GM23338 (cell line): Measurements from ENCODE around the gene CD247. TPM values are rescaled to one million over a fixed set of nuclear protein-coding genes. Genes with fewer than 3 reads are reported as not detected.

ENCODE experiments used
- ATAC-seq: fragments of 200-7000 bp; cut with Tn5 transposase; 3 replicates; pipeline ENCODE4 v1.9.1; 2020
- DNase-seq: peaks from one replicate; pipeline ENCODE4 v3.0.0-alpha.2; 2015; ENCODE audit warnings: low spot score
- H2AFZ ChIP-seq: fragments of 200-600 bp; sonication (generic); 2 replicates; pipeline ENCODE4 v1.8.0; 2016; ENCODE audit warnings: antibody characterized with exemption, mild to moderate bottlenecking, moderate library complexity
- H3F3A ChIP-seq: fragments of 200-600 bp; sonication (generic); replicated peaks from 2 replicates; pipeline ENCODE4 v1.8.0; 2017; ENCODE audit warnings: antibody characterized with exemption, mixed run types, low read depth
- H3K27ac ChIP-seq: fragments of 200-600 bp; sonication (generic); 2 replicates; pipeline ENCODE4 v1.6.1; 2016; ENCODE audit warnings: low read depth
- H3K27me3 ChIP-seq: fragments of 200-600 bp; sonication (generic); 2 replicates; pipeline ENCODE4 v1.8.0; 2016; ENCODE audit warnings: mild to moderate bottlenecking, mixed run types, moderate library complexity; ENCODE audit not compliant: insufficient read depth
- H3K36me3 ChIP-seq: fragments of 200-600 bp; sonication (generic); 2 replicates; pipeline ENCODE4 v1.8.0; 2016; ENCODE audit warnings: mild to moderate bottlenecking; ENCODE audit not compliant: insufficient read depth
- H3K4me1 ChIP-seq: fragments of 200-600 bp; sonication (generic); 2 replicates; pipeline ENCODE4 v1.8.0; 2016; ENCODE audit warnings: mild to moderate bottlenecking, moderate library complexity; ENCODE audit not compliant: insufficient read depth
- H3K4me2 ChIP-seq: fragments of 200-600 bp; sonication (generic); 2 replicates; pipeline ENCODE4 v1.7.1; 2017; ENCODE audit warnings: mixed run types
- H3K4me3 ChIP-seq: fragments of 200-600 bp; sonication (generic); 2 replicates; pipeline ENCODE4 v1.6.1; 2016; ENCODE audit warnings: mixed run types
- H3K79me2 ChIP-seq: fragments of 200-600 bp; sonication (generic); replicated peaks from 2 replicates; pipeline ENCODE4 v1.8.0; 2017; ENCODE audit warnings: mild to moderate bottlenecking; ENCODE audit not compliant: insufficient read depth
- H3K9me2 ChIP-seq: fragments of 200-600 bp; sonication (generic); 2 replicates; pipeline ENCODE4 v1.8.0; 2017; ENCODE audit not compliant: insufficient read depth
- H4K20me1 ChIP-seq: fragments of 200-600 bp; sonication (generic); replicated peaks from 2 replicates; pipeline ENCODE4 v1.8.0; 2017; ENCODE audit warnings: mild to moderate bottlenecking; ENCODE audit not compliant: insufficient read depth
- H3K27ac Mint-ChIP-seq: 2 replicates; pipeline ENCODE4 v1.8.0; 2020; ENCODE audit warnings: inconsistent platforms, mild to moderate bottlenecking, moderate library complexity, mixed read lengths
- H3K27me3 Mint-ChIP-seq: 3 replicates; pipeline ENCODE4 v1.8.0; 2022; ENCODE audit warnings: low read depth, mild to moderate bottlenecking, moderate library complexity, mixed read lengths, inconsistent platforms; ENCODE audit not compliant: insufficient read depth, poor library complexity
- H3K36me3 Mint-ChIP-seq: 3 replicates; pipeline ENCODE4 v1.8.0; 2021; ENCODE audit warnings: low read depth, mild to moderate bottlenecking, inconsistent platforms, moderate library complexity, mixed read lengths
- H3K4me1 Mint-ChIP-seq: 3 replicates; pipeline ENCODE4 v1.8.0; 2020; ENCODE audit warnings: mild to moderate bottlenecking, inconsistent platforms, mixed read lengths
- H3K4me3 Mint-ChIP-seq: 3 replicates; pipeline ENCODE4 v1.8.0; 2021; ENCODE audit warnings: moderate library complexity, mild to moderate bottlenecking, inconsistent platforms, mixed read lengths
- H3K9me3 Mint-ChIP-seq: 3 replicates; pipeline ENCODE4 v1.8.0; 2020; ENCODE audit warnings: moderate library complexity, mild to moderate bottlenecking, inconsistent platforms, mixed read lengths
- EZH2 ChIP-seq: fragments of 200-600 bp; sonication (generic); IDR thresholded peaks from one replicate; pipeline ENCODE4 v1.8.0; 2017; ENCODE audit warnings: antibody characterized with exemption, mild to moderate bottlenecking, low read depth; ENCODE audit not compliant: unreplicated experiment
- EZH2phosphoT487 ChIP-seq: fragments of 200-600 bp; sonication (generic); IDR thresholded peaks from one replicate; pipeline ENCODE4 v1.8.1; 2018; ENCODE audit warnings: antibody characterized with exemption; ENCODE audit not compliant: unreplicated experiment
- JUNB ChIP-seq: IDR thresholded peaks from one replicate; pipeline ENCODE4 v1.6.1; 2016; ENCODE audit warnings: antibody characterized with exemption; ENCODE audit not compliant: unreplicated experiment
- NANOG ChIP-seq: IDR thresholded peaks from 2 replicates; pipeline ENCODE4 v1.6.1; 2016; ENCODE audit warnings: antibody characterized with exemption, borderline replicate concordance
- ZNF114 ChIP-seq: fragments of 250-450 bp; sonication (Bioruptor Pico); IDR thresholded peaks from 2 replicates; pipeline ENCODE4 v1.5.0; 2020; ENCODE audit warnings: mild to moderate bottlenecking, moderate library complexity
- ZNF331 ChIP-seq: fragments of 250-450 bp; sonication (Bioruptor Pico); IDR thresholded peaks from 2 replicates; pipeline ENCODE4 v1.5.0; 2020; ENCODE audit warnings: low read depth, mild to moderate bottlenecking, moderate library complexity
- polyA plus RNA-seq: library from polyadenylated mRNA; unstranded; fragments of >200 nt; fragmentation: Nextera tagmentation; extraction: Ambion mirVana; gene quantifications from 2 replicates; pipeline ENCODE4 v1.2.1, GENCODE V29; 2016
- total RNA-seq: library from RNA; depleted of rRNA; stranded (reverse); fragments of >200 nt; shearing (Covaris generic); gene quantifications from 2 replicates; pipeline ENCODE4 v1.2.3, GENCODE V29; 2014
- TF ChIP-seq, protein P1 (sequence below), 2 experiments: fragments of 200-600 bp in 1 of 2; sonication (generic) in 1 of 2; conservative IDR thresholded peaks; 2 replicates each; pipeline versions ENCODE4 v1.5.1 to v1.6.1; 2016 to 2017; ENCODE audit warnings: antibody characterized with exemption in 2 of 2, low read depth in 2 of 2, mild to moderate bottlenecking in 2 of 2, moderate library complexity in 1 of 2
- TF ChIP-seq, protein P2 (sequence below): fragments of 250-450 bp; sonication (Bioruptor Pico); IDR thresholded peaks from 2 replicates; pipeline ENCODE4 v1.5.0; 2020; ENCODE audit warnings: mild to moderate bottlenecking, moderate library complexity
- TF ChIP-seq, protein P3 (sequence below): IDR thresholded peaks from one replicate; pipeline ENCODE4 v1.6.1; 2018; ENCODE audit warnings: antibody characterized with exemption; ENCODE audit not compliant: unreplicated experiment

Gene CD247
- total and polyA plus RNA-seq, 2 experiments from 2014 or later = 1.2 to 1.4 TPM

DNA sequence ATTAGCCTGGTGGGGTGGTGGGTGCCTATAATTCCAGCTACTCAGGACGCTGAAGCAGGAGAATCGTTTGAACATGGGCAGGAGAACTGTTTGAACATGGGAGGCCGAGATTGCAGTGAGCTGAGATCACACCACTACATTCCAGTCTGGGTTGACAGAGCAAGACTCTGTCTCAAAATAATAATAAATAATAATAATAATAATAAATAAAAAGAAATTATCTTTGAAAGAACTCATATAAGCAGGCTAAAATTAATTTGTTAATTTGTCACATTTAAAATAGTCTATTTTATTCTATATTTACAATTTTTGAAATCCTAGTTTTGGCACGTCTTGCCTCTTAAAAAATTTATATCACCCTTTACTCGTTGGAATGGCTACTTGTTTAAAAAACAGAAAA is 27.6 kb downstream of the CD247 start:
- no peak overlapping the region for H3K4me3 Mint-ChIP-seq
- DNase-seq = no peak
- peaks cover 23% of the 10 kb centered on the region for H3K27me3 Mint-ChIP-seq
- H3K27ac Mint-ChIP-seq = no peak overlapping the region
- H3F3A ChIP-seq = peaks cover 4% of the 10 kb centered on the region; the same call in 1 of the 2 replicates
- H3K4me3 ChIP-seq = no peak overlapping the region
- no peaks in the 10 kb centered on the region for H4K20me1 ChIP-seq
- H3K4me2 ChIP-seq = no peak overlapping the region
- no peak overlapping the region for H3K27ac ChIP-seq
- 0 out of 2 replicates have a peak, but pooled peaks cover 4% of the 10 kb centered on the region for H3K9me2 ChIP-seq
- H3K9me3 Mint-ChIP-seq = no peaks in the 10 kb centered on the region
- no peaks in the 10 kb centered on the region for H3K36me3 ChIP-seq
- no peaks in the 10 kb centered on the region for H3K36me3 Mint-ChIP-seq
- H2AFZ ChIP-seq = no peak overlapping the region; the same call in 1 of the 2 replicates
- no peak for ATAC-seq
- H3K4me1 ChIP-seq = peaks cover 32% of the 10 kb centered on the region
- no peaks in the 10 kb centered on the region for H3K27me3 ChIP-seq
- peaks cover 43% of the 10 kb centered on the region for H3K4me1 Mint-ChIP-seq
- TF ChIP-seq ZNF331 = no peak
- TF ChIP-seq EZH2phosphoT487 = no peak
- no peak for TF ChIP-seq ZNF114 (CRISPR knock-in tag)
- no peak for TF ChIP-seq NANOG
- TF ChIP-seq, protein P1, sequence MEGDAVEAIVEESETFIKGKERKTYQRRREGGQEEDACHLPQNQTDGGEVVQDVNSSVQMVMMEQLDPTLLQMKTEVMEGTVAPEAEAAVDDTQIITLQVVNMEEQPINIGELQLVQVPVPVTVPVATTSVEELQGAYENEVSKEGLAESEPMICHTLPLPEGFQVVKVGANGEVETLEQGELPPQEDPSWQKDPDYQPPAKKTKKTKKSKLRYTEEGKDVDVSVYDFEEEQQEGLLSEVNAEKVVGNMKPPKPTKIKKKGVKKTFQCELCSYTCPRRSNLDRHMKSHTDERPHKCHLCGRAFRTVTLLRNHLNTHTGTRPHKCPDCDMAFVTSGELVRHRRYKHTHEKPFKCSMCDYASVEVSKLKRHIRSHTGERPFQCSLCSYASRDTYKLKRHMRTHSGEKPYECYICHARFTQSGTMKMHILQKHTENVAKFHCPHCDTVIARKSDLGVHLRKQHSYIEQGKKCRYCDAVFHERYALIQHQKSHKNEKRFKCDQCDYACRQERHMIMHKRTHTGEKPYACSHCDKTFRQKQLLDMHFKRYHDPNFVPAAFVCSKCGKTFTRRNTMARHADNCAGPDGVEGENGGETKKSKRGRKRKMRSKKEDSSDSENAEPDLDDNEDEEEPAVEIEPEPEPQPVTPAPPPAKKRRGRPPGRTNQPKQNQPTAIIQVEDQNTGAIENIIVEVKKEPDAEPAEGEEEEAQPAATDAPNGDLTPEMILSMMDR (conservative IDR thresholded peaks at IDR 0.05; ENCODE audit: low read depth in 2 of 2) = no peak
- no peaks in the 10 kb centered on the region for H3K79me2 ChIP-seq

DNA sequence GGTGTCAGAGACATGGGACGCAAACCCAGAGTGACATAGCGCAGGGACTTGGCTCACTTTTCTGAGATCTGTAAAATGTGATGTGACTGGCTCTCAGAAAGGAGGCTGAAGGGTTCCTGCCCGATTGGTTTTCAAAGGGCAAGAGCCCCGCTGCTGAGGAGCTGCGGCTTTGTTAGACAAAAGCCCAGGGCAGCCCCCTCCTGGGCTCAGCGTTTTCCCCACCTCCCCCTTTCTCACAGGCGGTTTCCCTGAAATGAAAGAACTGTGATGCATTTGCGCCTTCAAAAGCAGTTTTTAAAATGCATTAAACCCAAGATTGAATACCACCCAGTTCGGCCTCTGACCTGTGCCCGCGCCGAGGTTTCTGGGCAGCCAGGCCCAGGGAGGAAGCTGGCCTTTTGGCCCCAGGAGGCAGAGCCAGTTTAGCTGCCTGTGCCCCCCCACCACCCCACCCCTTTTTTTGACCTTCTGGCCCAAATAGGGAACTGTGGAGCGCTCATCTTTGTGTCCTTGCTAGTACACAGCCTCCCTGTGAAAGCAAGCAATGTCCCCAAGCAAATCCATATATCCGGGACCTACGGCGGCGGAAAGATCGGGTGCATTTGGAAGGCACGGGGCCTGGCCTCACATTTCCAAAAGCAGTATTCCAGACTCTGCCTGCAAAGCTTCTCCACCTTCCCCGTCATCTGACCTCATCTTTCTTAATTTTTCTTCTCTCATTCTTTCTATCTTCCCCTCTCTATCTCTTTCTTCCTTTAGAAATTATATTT is 28.6 kb downstream of the CD247 start:
- 0 out of 2 replicates have a peak, but pooled peaks cover 4% of the 10 kb centered on the region for H3K9me2 ChIP-seq
- no peaks in the 10 kb centered on the region for H3K27me3 ChIP-seq
- H2AFZ ChIP-seq = peak overlapping the region; percentile 23
- H3K36me3 ChIP-seq = no peaks in the 10 kb centered on the region
- no peaks in the 10 kb centered on the region for H4K20me1 ChIP-seq
- H3K79me2 ChIP-seq = no peaks in the 10 kb centered on the region
- peaks cover 32% of the 10 kb centered on the region for H3K4me1 ChIP-seq
- DNase-seq (peak; percentile 80), ATAC-seq (peak; percentile 86)
- peak overlapping the region; percentile 87; the same call in 1 of the 2 replicates for H3K27ac Mint-ChIP-seq
- TF ChIP-seq EZH2 (no peak), ZNF331 (no peak), JUNB (no peak)
- TF ChIP-seq, protein P2, sequence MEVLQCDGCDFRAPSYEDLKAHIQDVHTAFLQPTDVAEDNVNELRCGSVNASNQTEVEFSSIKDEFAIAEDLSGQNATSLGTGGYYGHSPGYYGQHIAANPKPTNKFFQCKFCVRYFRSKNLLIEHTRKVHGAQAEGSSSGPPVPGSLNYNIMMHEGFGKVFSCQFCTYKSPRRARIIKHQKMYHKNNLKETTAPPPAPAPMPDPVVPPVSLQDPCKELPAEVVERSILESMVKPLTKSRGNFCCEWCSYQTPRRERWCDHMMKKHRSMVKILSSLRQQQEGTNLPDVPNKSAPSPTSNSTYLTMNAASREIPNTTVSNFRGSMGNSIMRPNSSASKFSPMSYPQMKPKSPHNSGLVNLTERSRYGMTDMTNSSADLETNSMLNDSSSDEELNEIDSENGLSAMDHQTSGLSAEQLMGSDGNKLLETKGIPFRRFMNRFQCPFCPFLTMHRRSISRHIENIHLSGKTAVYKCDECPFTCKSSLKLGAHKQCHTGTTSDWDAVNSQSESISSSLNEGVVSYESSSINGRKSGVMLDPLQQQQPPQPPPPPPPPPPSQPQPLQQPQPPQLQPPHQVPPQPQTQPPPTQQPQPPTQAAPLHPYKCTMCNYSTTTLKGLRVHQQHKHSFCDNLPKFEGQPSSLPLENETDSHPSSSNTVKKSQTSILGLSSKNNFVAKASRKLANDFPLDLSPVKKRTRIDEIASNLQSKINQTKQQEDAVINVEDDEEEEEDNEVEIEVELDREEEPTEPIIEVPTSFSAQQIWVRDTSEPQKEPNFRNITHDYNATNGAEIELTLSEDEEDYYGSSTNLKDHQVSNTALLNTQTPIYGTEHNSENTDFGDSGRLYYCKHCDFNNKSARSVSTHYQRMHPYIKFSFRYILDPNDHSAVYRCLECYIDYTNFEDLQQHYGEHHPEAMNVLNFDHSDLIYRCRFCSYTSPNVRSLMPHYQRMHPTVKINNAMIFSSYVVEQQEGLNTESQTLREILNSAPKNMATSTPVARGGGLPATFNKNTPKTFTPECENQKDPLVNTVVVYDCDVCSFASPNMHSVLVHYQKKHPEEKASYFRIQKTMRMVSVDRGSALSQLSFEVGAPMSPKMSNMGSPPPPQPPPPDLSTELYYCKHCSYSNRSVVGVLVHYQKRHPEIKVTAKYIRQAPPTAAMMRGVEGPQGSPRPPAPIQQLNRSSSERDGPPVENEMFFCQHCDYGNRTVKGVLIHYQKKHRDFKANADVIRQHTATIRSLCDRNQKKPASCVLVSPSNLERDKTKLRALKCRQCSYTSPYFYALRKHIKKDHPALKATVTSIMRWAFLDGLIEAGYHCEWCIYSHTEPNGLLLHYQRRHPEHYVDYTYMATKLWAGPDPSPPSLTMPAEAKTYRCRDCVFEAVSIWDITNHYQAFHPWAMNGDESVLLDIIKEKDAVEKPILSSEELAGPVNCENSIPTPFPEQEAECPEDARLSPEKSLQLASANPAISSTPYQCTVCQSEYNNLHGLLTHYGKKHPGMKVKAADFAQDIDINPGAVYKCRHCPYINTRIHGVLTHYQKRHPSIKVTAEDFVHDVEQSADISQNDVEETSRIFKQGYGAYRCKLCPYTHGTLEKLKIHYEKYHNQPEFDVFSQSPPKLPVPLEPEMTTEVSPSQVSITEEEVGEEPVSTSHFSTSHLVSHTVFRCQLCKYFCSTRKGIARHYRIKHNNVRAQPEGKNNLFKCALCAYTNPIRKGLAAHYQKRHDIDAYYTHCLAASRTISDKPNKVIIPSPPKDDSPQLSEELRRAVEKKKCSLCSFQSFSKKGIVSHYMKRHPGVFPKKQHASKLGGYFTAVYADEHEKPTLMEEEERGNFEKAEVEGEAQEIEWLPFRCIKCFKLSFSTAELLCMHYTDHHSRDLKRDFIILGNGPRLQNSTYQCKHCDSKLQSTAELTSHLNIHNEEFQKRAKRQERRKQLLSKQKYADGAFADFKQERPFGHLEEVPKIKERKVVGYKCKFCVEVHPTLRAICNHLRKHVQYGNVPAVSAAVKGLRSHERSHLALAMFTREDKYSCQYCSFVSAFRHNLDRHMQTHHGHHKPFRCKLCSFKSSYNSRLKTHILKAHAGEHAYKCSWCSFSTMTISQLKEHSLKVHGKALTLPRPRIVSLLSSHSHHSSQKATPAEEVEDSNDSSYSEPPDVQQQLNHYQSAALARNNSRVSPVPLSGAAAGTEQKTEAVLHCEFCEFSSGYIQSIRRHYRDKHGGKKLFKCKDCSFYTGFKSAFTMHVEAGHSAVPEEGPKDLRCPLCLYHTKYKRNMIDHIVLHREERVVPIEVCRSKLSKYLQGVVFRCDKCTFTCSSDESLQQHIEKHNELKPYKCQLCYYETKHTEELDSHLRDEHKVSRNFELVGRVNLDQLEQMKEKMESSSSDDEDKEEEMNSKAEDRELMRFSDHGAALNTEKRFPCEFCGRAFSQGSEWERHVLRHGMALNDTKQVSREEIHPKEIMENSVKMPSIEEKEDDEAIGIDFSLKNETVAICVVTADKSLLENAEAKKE = no peak
- TF ChIP-seq, protein P3, sequence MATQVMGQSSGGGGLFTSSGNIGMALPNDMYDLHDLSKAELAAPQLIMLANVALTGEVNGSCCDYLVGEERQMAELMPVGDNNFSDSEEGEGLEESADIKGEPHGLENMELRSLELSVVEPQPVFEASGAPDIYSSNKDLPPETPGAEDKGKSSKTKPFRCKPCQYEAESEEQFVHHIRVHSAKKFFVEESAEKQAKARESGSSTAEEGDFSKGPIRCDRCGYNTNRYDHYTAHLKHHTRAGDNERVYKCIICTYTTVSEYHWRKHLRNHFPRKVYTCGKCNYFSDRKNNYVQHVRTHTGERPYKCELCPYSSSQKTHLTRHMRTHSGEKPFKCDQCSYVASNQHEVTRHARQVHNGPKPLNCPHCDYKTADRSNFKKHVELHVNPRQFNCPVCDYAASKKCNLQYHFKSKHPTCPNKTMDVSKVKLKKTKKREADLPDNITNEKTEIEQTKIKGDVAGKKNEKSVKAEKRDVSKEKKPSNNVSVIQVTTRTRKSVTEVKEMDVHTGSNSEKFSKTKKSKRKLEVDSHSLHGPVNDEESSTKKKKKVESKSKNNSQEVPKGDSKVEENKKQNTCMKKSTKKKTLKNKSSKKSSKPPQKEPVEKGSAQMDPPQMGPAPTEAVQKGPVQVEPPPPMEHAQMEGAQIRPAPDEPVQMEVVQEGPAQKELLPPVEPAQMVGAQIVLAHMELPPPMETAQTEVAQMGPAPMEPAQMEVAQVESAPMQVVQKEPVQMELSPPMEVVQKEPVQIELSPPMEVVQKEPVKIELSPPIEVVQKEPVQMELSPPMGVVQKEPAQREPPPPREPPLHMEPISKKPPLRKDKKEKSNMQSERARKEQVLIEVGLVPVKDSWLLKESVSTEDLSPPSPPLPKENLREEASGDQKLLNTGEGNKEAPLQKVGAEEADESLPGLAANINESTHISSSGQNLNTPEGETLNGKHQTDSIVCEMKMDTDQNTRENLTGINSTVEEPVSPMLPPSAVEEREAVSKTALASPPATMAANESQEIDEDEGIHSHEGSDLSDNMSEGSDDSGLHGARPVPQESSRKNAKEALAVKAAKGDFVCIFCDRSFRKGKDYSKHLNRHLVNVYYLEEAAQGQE = no peak
- H3K4me3 Mint-ChIP-seq = peak overlapping the region; percentile 61
- peaks cover 4% of the 10 kb centered on the region; the same call in 1 of the 2 replicates for H3F3A ChIP-seq
- H3K36me3 Mint-ChIP-seq = no peaks in the 10 kb centered on the region
- peak overlapping the region; percentile 5 for H3K4me3 ChIP-seq
- H3K4me1 Mint-ChIP-seq = peaks cover 52% of the 10 kb centered on the region
- peak overlapping the region; percentile 44 for H3K4me2 ChIP-seq
- no peaks in the 10 kb centered on the region for H3K9me3 Mint-ChIP-seq
- H3K27ac ChIP-seq = peak overlapping the region; percentile 5
- H3K27me3 Mint-ChIP-seq = peaks cover 24% of the 10 kb centered on the region
